8988T (cell line): ENCODE results near the gene FAM3D.

ENCODE experiments used
- DNase-seq: peaks from one replicate; pipeline ENCODE4 v3.0.0; 2011

FAM3D gene

DNA sequence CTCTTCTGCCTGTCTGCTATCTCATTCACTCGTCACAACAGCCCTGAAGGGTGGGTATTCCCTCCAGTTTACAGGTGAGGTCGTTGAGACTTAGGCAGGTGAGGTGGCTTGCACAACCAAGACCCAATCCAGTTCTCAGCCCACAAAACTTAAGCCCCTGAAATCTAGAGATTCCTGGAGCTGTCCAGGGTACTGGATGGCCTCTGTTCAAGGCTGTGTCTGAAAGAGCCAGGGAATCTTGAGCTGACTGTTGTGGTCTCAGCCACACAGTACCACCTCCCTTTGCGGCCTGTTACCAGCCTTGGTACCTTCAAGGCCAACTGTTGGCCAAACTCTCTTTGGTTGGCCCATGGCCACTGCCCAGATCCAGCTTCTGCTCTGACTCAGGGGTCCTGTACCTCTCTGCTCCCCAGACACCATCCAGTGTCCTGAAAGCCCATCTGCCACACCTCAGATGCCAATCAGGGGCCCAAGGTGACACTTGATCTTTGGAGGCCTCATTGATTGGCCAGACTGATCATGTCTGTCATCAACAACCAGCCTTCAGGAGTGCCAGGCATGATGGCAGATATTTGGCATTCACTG, 78.5 kb downstream of the FAM3D start:
- DNase-seq, result no peak

DNA sequence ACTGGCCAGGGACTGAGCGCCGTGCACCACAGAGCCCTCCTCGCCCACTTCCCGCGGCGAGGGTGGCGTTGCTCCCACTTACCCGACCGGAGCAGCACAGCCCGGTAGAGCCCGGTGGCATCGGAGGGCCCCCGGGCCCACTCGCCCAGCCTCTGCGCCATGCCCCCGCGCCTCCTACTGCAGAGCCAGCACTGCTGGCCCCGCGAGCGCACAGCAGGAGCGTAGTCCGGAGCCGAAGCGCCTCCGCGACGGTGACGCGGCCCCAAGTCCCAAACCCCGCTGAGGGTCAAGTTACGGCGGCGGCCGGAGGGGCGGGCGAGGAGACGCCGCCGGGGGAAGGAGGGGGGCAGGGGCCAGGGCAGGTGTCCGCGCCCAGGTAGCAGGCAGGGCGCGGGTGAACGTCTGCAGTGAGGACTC, 79.8 kb downstream of the FAM3D start:
- DNase-seq, result no peak

DNA sequence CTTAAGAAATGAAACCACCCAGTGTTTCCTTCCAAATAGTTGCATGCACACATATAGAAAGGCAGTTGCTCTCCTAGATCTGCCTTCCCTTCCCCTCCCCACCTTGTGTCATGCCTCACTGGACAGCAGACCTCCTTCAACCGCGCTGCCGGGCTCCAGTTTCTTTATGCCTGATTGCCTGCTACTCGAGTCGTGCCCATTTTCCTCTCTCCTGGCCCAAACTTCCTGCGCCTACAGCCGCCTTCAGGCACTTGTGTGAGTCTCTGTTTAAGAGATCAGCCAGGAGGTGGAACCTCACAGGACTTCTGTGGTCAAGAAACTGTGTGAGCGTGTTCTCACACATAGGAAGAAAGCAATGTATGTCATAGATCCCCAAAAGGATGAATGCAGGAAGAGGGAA, 80.6 kb downstream of the FAM3D start:
- DNase-seq, result no peak

DNA sequence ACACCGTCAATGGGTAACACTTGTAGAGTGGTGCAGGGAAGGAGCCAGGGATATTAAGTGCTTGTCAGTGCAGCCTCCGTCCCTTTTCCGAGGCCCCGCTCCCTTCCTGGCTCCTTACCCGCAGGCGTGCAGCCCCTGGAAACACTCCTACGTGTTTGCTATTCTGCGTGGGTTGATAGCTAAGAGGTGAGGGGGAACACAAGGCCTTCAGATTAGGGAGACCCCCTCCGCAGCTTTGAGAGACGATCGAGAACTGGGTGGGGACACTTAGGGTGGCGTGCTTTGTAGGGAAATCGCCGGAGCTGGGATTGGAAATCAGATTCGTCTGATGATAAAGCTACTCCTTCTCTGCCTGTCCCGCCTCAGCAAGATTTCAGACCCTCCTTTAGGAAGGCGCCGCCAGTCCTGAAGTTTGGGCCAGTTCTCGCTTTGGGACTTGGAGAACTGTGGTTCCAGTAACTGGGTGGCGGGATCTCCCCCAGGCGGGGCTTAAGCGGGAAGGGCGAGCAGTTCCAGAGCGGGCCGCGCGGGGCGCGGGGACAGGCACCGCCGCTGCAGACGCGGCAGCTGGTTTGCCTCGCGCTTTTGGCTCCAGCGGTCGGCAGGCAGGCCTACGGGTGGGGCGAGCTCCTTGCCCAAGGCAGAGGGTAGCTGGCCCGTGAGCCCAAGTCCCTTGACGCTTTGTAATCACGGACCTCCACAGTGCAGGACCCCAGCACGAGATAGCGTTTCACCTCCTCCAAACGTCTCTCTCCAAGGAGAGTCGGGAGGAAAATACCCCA, 81.4 kb downstream of the FAM3D start:
- peak; percentile 100 for DNase-seq

DNA sequence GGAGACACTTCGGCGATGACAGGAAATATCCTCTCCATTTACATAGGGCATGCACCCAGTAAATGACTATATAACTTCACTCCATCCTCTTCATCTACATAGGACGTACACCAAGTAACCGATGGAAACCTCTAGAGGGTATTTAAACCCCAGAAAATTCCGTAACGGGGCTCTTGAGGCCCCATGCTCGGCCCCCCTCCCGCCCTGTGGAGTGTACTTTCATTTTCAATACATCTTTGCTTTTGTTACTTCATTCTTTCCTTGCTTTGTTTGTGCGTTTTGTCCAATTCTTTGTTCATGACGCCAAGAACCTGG, 81.9 kb downstream of the FAM3D start:
- DNase-seq, result no peak
